Activated gamma-delta T cell (primary cell): Measurements from ENCODE around the gene DMGDH.
"Not testable (repeated sequence)": the region's sequence is repeated elsewhere in the genome, so short reads cannot be mapped to it uniquely, and the experiment has no call there.

Experiments used
- DNase-seq: peaks from one replicate; lab custom pipeline; 2025; lab: John Stamatoyannopoulos, UW

DMGDH gene

GRCh38 chr5:79011869-79012268 is 57.6 kb downstream of the DMGDH start:
- DNase-seq, result no peak

- DNase-seq, result no peak
Measured at GRCh38 chr5:79011219-79011836, 58.1 kb downstream of the DMGDH start.

- no peak for DNase-seq
Measured at GRCh38 chr5:79008362-79008761, 61.1 kb downstream of the DMGDH start.

- DNase-seq, result no peak
Measured at GRCh38 chr5:79007872-79008271, 61.6 kb downstream of the DMGDH start.

GRCh38 chr5:79005936-79006631 is 63.4 kb downstream of the DMGDH start:
- no peak for DNase-seq

- no peak for DNase-seq
Measured at GRCh38 chr5:79005151-79005550, 64.3 kb downstream of the DMGDH start.

GRCh38 chr5:79002374-79002773 is 67.1 kb downstream of the DMGDH start:
- DNase-seq, result no peak

GRCh38 chr5:79001471-79001870 is 68.0 kb downstream of the DMGDH start:
- no peak for DNase-seq

- no peak for DNase-seq
Measured at GRCh38 chr5:78997090-78997489, 72.4 kb downstream of the DMGDH start.

GRCh38 chr5:78995521-78996007 is 73.9 kb downstream of the DMGDH start:
- no peak for DNase-seq

- no peak for DNase-seq
Measured at GRCh38 chr5:78993165-78993564, 76.3 kb downstream of the DMGDH start.

- no peak for DNase-seq
Measured at GRCh38 chr5:78992146-78992545, 77.3 kb downstream of the DMGDH start.

- no peak for DNase-seq
Measured at GRCh38 chr5:78989080-78989479, 80.4 kb downstream of the DMGDH start.

GRCh38 chr5:78985725-78986223 is 83.7 kb downstream of the DMGDH start:
- no peak for DNase-seq

GRCh38 chr5:78985116-78985724 is 84.3 kb downstream of the DMGDH start, which contains the start of gene ARSB:
Gene ARSB, minus strand, starts transcription at chr5:78985310. Its CDS starts 62 bp downstream, at chr5:78985248.
- peak; percentile 49 for DNase-seq

- peak; percentile 70 for DNase-seq
Measured at GRCh38 chr5:78984439-78985115, 84.9 kb downstream of the DMGDH start.

- no peak for DNase-seq
Measured at GRCh38 chr5:78983601-78984438, 85.7 kb downstream of the DMGDH start.

GRCh38 chr5:78983194-78983593 is 86.3 kb downstream of the DMGDH start:
- DNase-seq, result not testable (repeated sequence)

- no peak for DNase-seq
Measured at GRCh38 chr5:78979909-78980308, 89.6 kb downstream of the DMGDH start.

GRCh38 chr5:78979117-78979742 is 90.2 kb downstream of the DMGDH start:
- DNase-seq, result no peak

GRCh38 chr5:78975035-78975434 is 94.4 kb downstream of the DMGDH start:
- no peak for DNase-seq
